Activated gamma-delta T cell (primary cell): Measurements from ENCODE around the gene NPTX2.
"Not testable (repeated sequence)": the region's sequence is repeated elsewhere in the genome, so short reads cannot be mapped to it uniquely, and the experiment has no call there.

Source experiments
- DNase-seq: peaks from one replicate; lab custom pipeline; 2025; lab: John Stamatoyannopoulos, UW
- total RNA-seq, 2 donors: gene quantifications; one replicate each; lab custom pipeline; 2026; lab: John Stamatoyannopoulos, UW

The NPTX2 gene, protein sequence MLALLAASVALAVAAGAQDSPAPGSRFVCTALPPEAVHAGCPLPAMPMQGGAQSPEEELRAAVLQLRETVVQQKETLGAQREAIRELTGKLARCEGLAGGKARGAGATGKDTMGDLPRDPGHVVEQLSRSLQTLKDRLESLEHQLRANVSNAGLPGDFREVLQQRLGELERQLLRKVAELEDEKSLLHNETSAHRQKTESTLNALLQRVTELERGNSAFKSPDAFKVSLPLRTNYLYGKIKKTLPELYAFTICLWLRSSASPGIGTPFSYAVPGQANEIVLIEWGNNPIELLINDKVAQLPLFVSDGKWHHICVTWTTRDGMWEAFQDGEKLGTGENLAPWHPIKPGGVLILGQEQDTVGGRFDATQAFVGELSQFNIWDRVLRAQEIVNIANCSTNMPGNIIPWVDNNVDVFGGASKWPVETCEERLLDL
- 0.15 to 1.0 reads per million in 2 donors for total RNA-seq

- peak; percentile 18 for DNase-seq
Measured at GRCh38 chr7:98617051-98617959, at the start of gene NPTX2. NPTX2 (plus strand) TSS chr7:98617285; CDS start chr7:98617462, 177 bp downstream.

GRCh38 chr7:98567991-98568390, 49.1 kb upstream of the NPTX2 start:
- DNase-seq: no peak

DNA sequence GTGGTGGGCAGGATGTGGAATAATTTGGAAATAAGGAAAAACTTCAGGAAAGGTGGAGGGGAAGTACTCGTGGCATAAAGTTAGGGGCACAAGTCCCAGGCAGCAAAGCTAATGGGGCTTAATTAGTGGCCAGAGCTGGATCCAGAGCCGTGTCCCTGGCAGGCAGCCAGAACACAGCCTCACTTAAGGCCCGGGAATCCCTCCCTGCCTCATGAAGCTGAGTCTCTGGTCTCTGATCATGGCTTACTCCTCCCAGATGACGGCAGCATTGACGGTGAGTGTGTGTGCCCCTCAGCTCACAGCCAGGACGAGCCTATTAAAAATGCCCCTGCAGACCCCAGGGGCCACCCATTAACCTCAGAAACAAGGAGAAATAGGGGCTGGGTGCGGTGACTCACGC, 48.2 kb upstream of the NPTX2 start:
- DNase-seq: no peak

DNA sequence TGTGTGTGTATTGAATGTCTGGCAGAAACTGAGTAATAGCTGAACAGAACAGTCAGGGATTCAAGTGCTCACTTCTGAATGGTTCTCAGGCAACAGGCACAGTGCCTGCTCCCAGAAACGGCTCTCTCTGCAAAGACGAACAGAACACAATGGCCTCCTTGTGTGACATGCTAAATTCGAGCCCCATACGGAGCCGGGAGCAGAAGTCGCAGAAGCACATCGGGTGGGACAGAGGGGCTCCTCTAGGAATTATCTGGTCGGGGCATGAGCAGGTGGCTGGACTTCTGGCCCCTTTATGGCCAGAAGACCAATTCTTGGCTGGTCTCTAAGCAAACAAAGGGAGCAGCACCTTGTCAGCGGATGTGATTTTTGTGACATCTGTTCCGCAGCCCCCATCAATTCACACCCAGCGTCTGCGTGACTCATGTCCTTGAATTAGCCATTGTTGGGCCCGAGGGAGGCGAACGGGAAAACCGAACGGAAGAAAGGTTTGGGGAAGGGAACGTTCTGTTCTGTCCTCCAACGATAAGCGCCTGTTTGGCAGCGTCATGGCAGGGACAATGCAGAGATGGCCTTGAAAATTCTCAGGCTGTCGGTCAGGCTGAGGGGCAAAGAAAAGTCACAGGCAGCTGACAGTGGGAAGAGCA, 47.3 kb upstream of the NPTX2 start:
- no peak for DNase-seq

DNA sequence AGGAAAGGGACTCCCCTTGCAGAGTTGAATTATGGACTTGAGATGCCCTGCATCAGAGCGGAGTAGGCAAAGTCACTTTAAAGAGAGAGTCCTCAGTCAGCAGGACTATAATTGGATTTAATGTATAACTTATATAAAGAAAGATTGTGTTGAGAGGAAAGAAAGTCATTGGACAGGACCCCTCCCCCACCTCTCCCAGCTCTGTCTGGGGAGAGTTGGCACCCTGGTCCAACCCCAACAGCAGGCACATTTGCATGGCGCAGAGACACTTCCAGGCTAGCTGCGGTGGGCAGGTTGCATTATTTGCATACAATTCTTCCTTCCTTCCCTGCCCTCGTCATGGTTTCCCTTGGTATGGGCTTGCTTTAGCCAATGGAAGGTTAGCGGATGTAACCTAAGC, 46.1 kb upstream of the NPTX2 start:
- no peak for DNase-seq

DNA sequence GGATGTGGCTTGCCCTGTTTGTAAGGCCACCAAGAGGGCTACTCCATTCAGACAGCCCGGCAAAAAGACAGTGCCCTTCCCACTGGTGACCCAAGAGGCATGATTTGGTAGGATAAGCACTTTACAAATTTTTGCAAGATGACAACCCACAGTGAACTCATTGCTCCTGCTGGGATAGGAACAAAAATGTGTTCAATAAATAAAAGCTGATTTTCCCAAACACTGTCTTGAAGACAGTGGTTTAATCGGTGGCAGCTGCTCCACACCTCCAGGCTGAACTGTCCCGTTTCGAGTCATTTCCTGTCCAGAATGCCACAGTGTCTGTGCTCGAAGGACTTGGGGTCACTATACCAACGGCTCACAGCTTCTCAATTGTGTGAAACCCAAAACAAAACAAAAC, 45.1 kb upstream of the NPTX2 start:
- no peak for DNase-seq

GRCh38 chr7:98572716-98573115, 44.4 kb upstream of the NPTX2 start:
- not testable (repeated sequence) for DNase-seq

DNA sequence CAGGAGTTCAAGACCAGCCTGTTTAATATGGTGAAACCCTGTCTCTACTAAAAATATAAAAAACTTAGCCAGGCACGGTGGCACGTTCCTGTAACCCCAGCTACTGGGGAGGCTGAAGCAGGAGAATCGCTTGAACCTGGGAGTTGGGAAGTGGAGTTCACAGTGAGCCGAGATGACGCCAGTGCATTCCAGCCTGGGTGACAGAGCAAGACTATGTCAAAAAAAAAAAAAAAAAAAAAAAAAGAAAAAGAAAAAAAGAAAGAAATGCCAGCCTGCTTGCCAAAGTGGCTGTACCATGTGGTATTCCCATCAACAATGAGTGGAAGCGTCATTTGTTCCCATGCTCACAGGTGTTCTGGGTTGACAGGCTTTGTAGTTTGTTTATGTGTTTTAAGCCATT, 43.3 kb upstream of the NPTX2 start:
- DNase-seq: no peak

- no peak for DNase-seq
Measured at GRCh38 chr7:98575878-98576277, 41.2 kb upstream of the NPTX2 start.

GRCh38 chr7:98584830-98585229, 32.3 kb upstream of the NPTX2 start:
- no peak for DNase-seq

GRCh38 chr7:98591926-98592325, 25.2 kb upstream of the NPTX2 start:
- DNase-seq: no peak

DNA sequence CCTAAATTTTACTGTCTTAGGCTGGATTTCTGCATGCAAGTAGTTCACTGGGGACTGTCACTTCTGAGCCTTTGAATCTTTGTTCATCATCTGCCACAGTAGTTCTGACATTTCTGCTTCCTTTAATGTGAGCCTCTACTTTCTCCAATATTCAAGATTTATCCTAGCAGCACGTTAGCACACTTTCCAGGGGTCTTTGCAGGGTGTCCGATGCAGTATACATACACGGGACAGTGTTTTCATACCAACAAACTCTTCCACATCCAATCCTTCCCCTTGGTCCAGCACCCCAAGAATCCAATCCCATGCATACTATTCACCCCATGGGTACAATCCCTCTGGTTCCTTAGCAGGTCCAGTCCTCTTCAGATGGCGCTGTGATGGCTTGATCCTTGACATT, 22.7 kb upstream of the NPTX2 start:
- no peak for DNase-seq

- no peak for DNase-seq
Measured at GRCh38 chr7:98594787-98595186, 22.3 kb upstream of the NPTX2 start.

GRCh38 chr7:98598846-98599615, 18.1 kb upstream of the NPTX2 start:
- DNase-seq: no peak

DNA sequence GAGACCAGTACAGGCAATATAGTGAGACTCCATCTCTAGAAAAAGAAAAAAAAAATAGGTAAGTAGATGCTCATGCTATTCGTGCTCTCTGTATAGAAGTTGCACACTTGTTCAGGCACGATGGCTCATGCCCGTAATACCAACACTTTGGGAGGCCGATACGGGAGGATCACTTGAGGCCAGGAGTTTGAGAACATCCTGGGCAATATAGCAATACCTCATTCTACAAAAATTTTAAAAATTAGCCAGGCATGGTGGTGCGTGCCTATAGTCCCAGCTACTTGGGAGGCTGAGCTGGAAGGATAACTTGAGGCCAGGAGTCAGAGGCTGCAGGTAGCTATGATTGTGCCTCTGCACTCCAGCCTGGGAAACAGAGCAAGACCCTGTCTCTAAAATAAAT, 17.2 kb upstream of the NPTX2 start:
- no peak for DNase-seq

- DNase-seq: no peak
Measured at GRCh38 chr7:98602755-98603398, 14.2 kb upstream of the NPTX2 start.

DNA sequence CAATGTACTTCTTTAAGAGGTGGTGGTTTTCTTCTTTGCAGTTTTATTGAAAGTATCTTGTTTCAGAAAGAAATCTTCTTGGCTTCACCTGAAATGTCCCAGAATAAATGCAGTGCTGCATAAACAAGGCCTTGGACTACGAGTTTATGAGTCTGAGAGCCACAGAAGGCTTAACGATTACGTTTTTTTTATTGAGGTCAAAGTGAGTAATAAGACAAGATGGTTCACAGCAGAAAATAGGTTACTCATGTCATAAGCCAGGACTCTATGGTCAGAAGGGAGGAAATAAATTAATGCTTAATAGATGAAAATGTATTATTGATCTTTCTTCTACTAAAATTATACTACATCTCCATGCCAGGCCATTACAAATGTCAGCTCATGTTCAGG, 13.7 kb upstream of the NPTX2 start:
- no peak for DNase-seq

DNA sequence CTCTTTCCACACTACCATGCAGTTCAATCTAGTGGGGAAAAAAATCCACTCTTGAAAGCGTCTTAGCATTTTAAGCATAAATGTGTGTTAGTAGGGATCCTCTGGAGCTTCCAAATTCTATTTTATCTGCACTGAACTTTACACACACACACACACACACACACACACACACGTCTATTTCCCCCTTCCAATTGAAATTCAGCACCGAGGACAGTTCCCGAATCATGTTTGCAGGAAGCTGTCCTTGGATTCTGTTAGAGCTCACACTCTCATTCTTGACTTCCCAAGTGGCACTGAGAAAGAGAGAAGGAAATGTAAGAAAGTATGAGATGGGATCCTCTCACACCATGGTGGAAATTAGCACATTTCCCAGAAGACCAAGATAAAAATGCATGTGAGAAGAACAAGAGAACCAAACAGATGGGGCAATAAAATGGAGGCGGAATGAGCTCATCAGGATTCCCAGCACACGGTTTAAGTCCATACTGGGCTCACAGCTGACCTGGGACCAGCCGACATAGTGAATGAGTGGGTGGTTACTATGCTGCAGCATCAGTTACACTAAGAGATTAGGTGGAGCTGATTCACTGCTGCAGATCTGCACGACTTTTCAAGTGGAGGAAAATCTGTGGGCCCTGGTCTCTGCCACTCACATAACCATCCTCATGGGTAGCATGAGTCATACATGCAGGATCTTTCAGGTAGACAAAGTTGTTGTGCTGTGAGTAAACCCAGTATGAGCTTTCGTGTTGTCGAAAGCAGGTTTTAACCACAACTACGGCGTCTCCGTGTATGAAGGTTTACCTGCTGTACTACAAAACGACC, 3.3 kb upstream of the NPTX2 start:
- no peak for DNase-seq

- no peak for DNase-seq
Measured at GRCh38 chr7:98616381-98617050, 569 bp upstream of the NPTX2 start.
